IPS-NIHi11 (cell line): ENCODE results near the gene FAT4.

Experiments used
- DNase-seq: peaks from one replicate; pipeline ENCODE4 v3.0.0; 2012; ENCODE audit warnings: mixed read lengths, low spot score

Gene FAT4

GRCh38 chr4:125314676-125315575 lies at the start of gene FAT4:
TSS of gene FAT4 (plus strand) at chr4:125314955. CDS start at chr4:125316412, 1,457 bp downstream.
- peak; percentile 89 for DNase-seq

GRCh38 chr4:125265846-125266245 lies 48.9 kb upstream of the FAT4 start:
- no peak for DNase-seq

DNA sequence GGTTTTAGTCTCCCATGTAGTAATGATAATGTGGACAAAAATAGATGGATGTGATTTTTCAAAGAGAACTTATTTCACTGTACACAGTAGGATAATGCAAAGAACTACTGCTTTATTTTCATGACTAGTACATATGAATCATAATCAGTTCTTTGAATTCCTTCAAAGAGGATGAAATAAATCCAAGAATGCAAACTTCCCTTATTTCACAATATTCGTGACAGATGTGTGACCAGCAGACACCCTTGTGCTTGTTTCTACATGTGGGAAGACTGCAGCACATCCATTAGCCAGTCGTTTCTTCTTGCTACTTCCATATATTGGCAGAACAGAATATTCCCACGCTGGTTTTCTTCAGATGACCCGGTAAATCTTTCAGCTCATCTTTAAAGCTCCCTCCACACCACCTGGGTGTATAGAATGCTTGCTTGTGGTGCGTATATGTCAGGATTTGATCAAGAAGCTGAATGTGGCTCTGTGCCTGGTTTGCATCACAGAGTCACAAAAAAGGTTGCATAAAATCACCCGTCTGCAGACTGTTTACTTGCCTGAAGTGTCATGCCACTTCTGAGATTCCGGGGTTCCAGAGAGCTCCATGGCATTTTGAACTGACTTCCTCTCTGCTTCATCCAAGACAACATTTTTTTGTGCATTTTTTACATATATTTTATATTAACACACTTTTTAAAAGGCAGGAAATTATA lies 47.7 kb upstream of the FAT4 start:
- DNase-seq, result no peak

GRCh38 chr4:125267630-125268029 lies 47.1 kb upstream of the FAT4 start:
- no peak for DNase-seq

DNA sequence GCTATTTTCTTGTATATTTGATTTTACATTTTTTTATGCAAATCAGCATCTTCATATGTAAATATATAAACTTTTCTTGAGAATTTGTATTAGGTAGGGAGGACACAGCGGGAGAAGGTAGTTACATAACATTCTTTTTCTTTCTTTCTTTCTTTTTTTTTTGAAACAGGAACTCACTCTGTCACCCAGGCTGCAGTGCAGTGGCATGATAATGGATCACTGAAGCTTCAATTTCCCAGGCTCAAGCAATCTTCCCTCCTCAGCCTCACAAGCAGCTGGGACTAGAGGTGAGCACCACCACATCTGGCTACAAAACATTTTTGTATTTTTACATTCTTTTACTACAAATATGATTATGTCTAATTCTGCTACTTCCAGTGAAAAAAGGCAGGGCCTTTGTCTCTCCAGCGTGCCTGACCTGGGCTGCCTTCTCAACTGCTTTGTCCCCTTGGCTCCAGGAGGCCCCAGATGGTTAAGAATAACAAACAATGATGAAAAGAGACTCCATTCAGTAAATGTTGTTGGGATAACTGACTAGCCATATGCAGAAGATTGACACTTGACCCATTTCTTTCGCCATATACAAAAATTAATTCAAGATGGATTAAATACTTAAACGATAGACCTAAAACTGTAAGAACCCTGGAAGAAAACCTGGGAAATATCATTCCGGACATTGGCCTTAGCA lies 46.5 kb upstream of the FAT4 start:
- no peak for DNase-seq

GRCh38 chr4:125276811-125277210 lies 37.9 kb upstream of the FAT4 start:
- DNase-seq, result no peak

GRCh38 chr4:125277790-125278189 lies 37.0 kb upstream of the FAT4 start:
- no peak for DNase-seq

DNA sequence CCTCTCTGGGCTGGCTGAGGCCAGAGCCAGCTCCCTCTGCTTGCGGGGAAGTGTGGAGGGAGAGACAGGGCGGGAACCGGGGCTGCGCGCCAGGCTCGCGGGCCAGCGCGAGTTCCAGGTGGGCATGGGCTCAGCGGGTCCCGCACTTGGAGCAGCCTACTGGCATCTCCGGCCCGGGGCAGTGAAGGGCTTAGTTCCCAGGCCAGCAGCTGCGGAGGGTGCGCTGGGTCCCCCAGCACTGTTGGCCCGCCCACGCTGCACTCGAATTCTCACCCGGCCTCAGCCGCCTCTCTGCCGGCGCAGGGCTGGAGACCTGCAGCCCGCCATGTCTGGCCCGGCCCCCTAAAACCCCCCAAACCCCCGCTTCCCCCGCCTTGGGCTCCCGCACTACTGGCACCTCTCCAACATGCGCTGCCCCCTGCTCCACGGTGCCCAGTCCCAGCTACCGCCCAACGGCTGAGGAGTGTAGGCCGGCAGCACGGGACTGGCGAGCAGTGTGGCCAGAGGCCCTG lies 33.8 kb upstream of the FAT4 start:
- no peak for DNase-seq

DNA sequence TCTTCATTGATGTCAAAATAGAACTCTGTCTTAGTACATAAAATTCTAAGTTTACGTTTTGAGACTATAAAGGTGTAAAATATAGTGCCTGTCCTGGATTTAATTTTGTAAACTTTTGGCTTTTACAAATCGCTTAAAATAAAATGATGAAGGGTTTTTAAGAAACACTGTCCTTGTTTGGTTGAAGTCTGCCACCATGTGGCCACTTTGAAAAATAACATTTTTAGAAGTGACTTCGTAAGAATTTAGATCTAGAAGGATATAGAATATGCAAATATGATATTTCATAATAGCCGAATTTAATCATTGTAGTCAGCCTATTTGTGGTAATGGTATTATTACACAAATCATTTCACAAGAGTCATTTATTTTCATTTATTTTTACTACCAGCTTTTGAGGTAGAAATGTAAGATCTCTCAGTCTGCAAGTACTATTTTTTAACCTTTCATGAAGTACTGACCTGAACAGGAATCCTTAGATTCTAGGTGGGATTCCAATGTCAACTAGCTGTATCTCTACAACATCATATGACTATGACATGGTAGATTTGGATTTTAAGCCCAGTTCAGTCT lies 31.0 kb upstream of the FAT4 start:
- DNase-seq, result peak; percentile 17

- DNase-seq, result no peak
These were observed 17.6 kb upstream of the FAT4 start for GRCh38 chr4:125297116-125297515.

GRCh38 chr4:125303058-125303457 lies 11.7 kb upstream of the FAT4 start:
- no peak for DNase-seq

GRCh38 chr4:125303821-125304220 lies 10.9 kb upstream of the FAT4 start:
- DNase-seq, result no peak

DNA sequence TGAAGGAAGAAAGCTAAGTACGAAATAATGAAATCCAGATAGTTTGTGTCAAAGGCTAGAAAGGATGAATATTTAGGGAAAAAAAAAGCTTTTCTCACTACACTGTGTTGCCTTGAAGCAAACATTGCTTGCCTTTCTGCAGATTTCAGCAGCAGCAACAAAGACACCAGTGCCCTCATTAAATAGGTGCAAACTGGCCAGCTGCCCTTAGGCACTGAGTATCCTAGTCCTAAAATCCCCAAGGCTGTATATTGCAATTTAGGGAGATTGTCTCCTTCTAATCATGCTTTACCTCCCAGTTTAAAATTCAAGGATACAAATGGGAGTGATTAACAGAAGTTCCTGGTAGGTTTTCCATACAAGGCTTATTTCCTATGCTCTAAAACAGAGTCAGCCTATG lies 8.6 kb upstream of the FAT4 start:
- no peak for DNase-seq

- DNase-seq, result no peak
These were observed 8.2 kb upstream of the FAT4 start for GRCh38 chr4:125306533-125306932.

DNA sequence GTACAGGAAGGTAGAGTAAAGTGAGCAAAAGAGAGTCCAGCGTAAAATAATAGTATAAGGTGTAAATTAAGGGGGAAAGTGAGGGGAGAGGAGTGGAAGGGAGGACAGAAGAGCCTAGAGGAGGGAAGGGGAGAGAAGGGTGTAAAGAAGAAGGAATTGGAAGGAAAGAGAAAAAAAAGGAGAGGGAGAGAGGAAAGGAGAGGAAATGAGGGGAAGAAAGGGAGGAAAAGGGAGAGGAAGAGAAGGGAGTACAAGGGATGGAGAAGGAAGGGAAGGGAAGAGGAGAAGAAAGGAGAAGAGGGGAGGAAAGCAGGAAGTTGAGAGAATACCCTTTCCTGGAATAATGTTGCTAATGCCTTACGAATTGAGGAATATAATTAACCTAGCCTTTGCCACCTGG lies 3.3 kb upstream of the FAT4 start:
- DNase-seq, result no peak

GRCh38 chr4:125313497-125313896 lies 1.3 kb upstream of the FAT4 start:
- peak; percentile 51 for DNase-seq

DNA sequence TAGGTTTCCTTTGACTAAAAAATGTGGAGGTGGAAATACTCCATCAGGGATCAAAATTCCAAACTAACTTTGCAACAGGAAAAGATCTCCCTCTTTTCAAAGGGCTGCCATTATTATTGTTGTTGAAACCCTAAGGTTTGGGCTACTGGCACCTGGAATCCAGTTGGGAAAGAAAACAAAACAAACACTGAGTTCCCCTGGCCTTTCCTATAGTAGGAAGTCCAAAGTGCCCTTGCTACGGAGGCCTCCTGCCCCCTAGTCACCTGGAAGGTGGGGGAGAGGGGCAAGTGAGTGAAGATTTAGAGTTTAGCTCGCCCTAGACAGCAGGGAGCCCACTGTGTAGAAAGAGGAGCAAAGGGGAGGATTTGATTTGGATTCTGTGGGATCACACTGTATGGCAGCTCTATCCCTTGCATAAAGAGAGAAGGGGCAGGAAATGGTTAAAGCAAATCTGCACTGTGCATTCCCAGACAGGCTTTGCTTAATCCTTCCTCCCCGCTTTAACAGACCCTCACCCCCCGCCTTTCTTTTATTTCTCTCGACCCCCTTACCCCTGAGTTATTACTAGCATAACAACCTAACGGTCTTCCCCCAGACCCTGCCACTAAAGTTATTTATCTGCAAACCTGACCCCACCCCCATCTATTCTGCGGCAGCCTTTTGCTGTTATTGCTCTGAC lies 627 bp upstream of the FAT4 start:
- DNase-seq, result no peak

- DNase-seq, result peak; percentile 65
These were observed 1.0 kb downstream of the FAT4 start for GRCh38 chr4:125315576-125316400.

- no peak for DNase-seq
These were observed 1.6 kb downstream of the FAT4 start for GRCh38 chr4:125316401-125316790.

GRCh38 chr4:125316791-125317524 lies 2.2 kb downstream of the FAT4 start:
- peak; percentile 24 for DNase-seq
